Measurements from ENCODE around the gene APBA3. TPM values are rescaled to one million over a fixed set of nuclear protein-coding genes. Genes with fewer than 3 reads are reported as not detected.
A peak's percentile ranks its signal among the peaks of the same experiment; 100 is the strongest.

Gene APBA3
- total and polyA plus RNA-seq, 9 of the 15 experiments (the other 6 are each of a cell fraction or from before 2014, with no cell fraction given): 0.10 to 29.5 (median 11.5) TPM

DNA sequence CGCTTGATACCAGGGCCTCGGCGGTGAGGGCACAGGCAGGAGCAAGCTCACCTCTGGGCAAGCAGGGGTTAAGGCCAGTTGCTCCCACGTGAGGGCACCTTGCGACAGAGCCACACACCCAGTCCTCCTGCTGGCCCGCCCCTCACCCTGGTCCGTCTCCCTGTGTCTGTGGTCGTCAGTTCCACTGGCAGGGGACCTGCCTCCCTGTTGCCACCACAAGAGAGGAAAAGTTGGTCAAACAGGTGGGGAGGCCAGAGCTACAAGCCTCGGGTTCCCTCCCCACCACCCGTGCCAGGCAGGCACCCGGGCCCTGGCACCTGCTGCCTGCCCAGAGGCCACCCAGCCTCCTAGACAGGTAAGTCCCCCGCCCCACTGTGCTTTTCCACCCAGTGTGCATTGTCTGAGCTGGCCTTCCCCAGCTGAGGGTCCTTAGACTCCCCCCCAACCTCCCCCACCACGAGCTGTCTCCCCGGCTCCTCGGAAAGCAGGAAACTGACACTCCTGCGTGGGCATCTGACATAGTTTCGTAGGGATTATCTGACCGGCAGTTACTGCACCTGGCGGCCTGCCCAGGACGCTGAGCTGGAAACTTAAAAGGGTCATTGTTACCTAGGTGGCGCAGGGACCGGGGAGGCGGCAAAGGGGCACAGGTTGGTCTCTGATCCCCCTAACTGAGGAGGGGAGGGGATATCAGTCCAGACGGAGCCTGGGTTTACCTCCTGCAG, 53.1 kb downstream of the APBA3 start, which contains the start of gene TJP3 (continued):
- TF ChIP-seq, protein P1, sequence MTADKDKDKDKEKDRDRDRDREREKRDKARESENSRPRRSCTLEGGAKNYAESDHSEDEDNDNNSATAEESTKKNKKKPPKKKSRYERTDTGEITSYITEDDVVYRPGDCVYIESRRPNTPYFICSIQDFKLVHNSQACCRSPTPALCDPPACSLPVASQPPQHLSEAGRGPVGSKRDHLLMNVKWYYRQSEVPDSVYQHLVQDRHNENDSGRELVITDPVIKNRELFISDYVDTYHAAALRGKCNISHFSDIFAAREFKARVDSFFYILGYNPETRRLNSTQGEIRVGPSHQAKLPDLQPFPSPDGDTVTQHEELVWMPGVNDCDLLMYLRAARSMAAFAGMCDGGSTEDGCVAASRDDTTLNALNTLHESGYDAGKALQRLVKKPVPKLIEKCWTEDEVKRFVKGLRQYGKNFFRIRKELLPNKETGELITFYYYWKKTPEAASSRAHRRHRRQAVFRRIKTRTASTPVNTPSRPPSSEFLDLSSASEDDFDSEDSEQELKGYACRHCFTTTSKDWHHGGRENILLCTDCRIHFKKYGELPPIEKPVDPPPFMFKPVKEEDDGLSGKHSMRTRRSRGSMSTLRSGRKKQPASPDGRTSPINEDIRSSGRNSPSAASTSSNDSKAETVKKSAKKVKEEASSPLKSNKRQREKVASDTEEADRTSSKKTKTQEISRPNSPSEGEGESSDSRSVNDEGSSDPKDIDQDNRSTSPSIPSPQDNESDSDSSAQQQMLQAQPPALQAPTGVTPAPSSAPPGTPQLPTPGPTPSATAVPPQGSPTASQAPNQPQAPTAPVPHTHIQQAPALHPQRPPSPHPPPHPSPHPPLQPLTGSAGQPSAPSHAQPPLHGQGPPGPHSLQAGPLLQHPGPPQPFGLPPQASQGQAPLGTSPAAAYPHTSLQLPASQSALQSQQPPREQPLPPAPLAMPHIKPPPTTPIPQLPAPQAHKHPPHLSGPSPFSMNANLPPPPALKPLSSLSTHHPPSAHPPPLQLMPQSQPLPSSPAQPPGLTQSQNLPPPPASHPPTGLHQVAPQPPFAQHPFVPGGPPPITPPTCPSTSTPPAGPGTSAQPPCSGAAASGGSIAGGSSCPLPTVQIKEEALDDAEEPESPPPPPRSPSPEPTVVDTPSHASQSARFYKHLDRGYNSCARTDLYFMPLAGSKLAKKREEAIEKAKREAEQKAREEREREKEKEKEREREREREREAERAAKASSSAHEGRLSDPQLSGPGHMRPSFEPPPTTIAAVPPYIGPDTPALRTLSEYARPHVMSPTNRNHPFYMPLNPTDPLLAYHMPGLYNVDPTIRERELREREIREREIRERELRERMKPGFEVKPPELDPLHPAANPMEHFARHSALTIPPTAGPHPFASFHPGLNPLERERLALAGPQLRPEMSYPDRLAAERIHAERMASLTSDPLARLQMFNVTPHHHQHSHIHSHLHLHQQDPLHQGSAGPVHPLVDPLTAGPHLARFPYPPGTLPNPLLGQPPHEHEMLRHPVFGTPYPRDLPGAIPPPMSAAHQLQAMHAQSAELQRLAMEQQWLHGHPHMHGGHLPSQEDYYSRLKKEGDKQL (CRISPR knock-in tag; IDR thresholded peaks at IDR 0.05; ENCODE audit: borderline replicate concordance): no peak
- TF ChIP-seq FOXA1 (IDR thresholded peaks at IDR 0.05; ENCODE audit: borderline replicate concordance) (no peak), CBX2 (IDR thresholded peaks at IDR 0.05; ENCODE audit: insufficient read depth, low read length, poor library complexity, severe bottlenecking) (no peak), GTF2A2 (tag; IDR thresholded peaks at IDR 0.05) (no peak), NFIX (CRISPR knock-in tag; IDR thresholded peaks at IDR 0.05; ENCODE audit: low read depth) (no peak), POLR3A (IDR thresholded peaks at IDR 0.05; ENCODE audit: borderline replicate concordance, extremely low read depth, insufficient read depth, insufficient read length) (no peak), RB1 (IDR thresholded peaks at IDR 0.05; ENCODE audit: low read depth) (no peak), MBD2 (IDR thresholded peaks at IDR 0.05; ENCODE audit: borderline replicate concordance, low read depth) (no peak), FOXM1 (IDR thresholded peaks at IDR 0.05; ENCODE audit: low read depth) (no peak), FOXM1 (CRISPR knock-in tag; IDR thresholded peaks at IDR 0.05; ENCODE audit: low read depth) (no peak), ARID1B (IDR thresholded peaks at IDR 0.05) (peak; percentile 25; the same call in 1 of the 2 replicates), NFIC (IDR thresholded peaks at IDR 0.05) (peak; percentile 75), ZKSCAN1 (IDR thresholded peaks at IDR 0.05; ENCODE audit: low read depth, low read length) (peak; percentile 97), HNRNPL (IDR thresholded peaks at IDR 0.05; ENCODE audit: low read depth, low read length) (no peak), ZNF584 (CRISPR knock-in tag; IDR thresholded peaks at IDR 0.05; ENCODE audit: low read depth) (no peak), ZBTB7A (IDR thresholded peaks at IDR 0.05; ENCODE audit: borderline replicate concordance, control insufficient read depth, low read depth, low read length) (peak; percentile 78; the same call in 1 of the 2 replicates), CTBP1 (IDR thresholded peaks at IDR 0.05; ENCODE audit: borderline replicate concordance) (0 out of 2 replicates have a peak, but pooled peaks have one; percentile 6)
- TF ChIP-seq, protein P2, sequence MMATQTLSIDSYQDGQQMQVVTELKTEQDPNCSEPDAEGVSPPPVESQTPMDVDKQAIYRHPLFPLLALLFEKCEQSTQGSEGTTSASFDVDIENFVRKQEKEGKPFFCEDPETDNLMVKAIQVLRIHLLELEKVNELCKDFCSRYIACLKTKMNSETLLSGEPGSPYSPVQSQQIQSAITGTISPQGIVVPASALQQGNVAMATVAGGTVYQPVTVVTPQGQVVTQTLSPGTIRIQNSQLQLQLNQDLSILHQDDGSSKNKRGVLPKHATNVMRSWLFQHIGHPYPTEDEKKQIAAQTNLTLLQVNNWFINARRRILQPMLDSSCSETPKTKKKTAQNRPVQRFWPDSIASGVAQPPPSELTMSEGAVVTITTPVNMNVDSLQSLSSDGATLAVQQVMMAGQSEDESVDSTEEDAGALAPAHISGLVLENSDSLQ (IDR thresholded peaks at IDR 0.05): no peak
- TF ChIP-seq, protein P3, sequence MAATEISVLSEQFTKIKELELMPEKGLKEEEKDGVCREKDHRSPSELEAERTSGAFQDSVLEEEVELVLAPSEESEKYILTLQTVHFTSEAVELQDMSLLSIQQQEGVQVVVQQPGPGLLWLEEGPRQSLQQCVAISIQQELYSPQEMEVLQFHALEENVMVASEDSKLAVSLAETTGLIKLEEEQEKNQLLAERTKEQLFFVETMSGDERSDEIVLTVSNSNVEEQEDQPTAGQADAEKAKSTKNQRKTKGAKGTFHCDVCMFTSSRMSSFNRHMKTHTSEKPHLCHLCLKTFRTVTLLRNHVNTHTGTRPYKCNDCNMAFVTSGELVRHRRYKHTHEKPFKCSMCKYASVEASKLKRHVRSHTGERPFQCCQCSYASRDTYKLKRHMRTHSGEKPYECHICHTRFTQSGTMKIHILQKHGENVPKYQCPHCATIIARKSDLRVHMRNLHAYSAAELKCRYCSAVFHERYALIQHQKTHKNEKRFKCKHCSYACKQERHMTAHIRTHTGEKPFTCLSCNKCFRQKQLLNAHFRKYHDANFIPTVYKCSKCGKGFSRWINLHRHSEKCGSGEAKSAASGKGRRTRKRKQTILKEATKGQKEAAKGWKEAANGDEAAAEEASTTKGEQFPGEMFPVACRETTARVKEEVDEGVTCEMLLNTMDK (IDR thresholded peaks at IDR 0.05; ENCODE audit: borderline replicate concordance, insufficient read depth, low read depth, low read length, poor library complexity, severe bottlenecking): no peak
